Natural killer cell (primary cell): ENCODE measurements around the gene NT5E. TPM values are rescaled to one million over a fixed set of nuclear protein-coding genes. Genes with fewer than 3 reads are reported as not detected.
A peak's percentile ranks its signal among the peaks of the same experiment; 100 is the strongest.

Source experiments
- ATAC-seq, 3 donors: fragments of 150-1000 bp in 2 of 3; fragments of 200-7000 bp in 1 of 3; cut with Tn5 transposase; 1 replicate in 1 of 3; 2 replicates in 2 of 3; pipeline ENCODE4 v1.10.0; 2021; ENCODE audit warnings: mild to moderate bottlenecking in 2 of 3, moderate library complexity in 2 of 3
- DNase-seq, 2 donors: peaks; one replicate each; pipeline versions ENCODE4 v3.0.0 to v3.0.0-alpha.2; 2013 to 2021; ENCODE audit warnings: mixed read lengths in 1 of 2
- H3K27ac ChIP-seq: one replicate; pipeline ENCODE4 v1.5.1; 2013; ENCODE audit warnings: mild to moderate bottlenecking, low read length
- H3K27me3 ChIP-seq: one replicate; pipeline ENCODE4 v1.6.1; 2013; ENCODE audit warnings: low read length; ENCODE audit not compliant: control insufficient read depth, insufficient read depth
- H3K36me3 ChIP-seq: one replicate; pipeline ENCODE4 v1.6.1; 2013; ENCODE audit warnings: low read length; ENCODE audit not compliant: control insufficient read depth, insufficient read depth
- H3K4me1 ChIP-seq: one replicate; pipeline ENCODE4 v1.6.1; 2013; ENCODE audit warnings: low read length; ENCODE audit not compliant: control insufficient read depth, insufficient read depth
- H3K4me3 ChIP-seq: one replicate; pipeline ENCODE4 v1.5.1; 2013; ENCODE audit warnings: low read length
- H3K9me3 ChIP-seq: one replicate; pipeline ENCODE4 v1.6.1; 2013; ENCODE audit warnings: low read length; ENCODE audit not compliant: control insufficient read depth, insufficient read depth
- H3K27ac Mint-ChIP-seq, 2 donors: one replicate each; pipeline ENCODE4 v1.8.0; 2022; ENCODE audit warnings: mild to moderate bottlenecking in 2 of 2, mixed read lengths in 2 of 2, moderate library complexity in 1 of 2
- H3K27me3 Mint-ChIP-seq, 2 donors: one replicate each; pipeline ENCODE4 v1.8.0; 2022; ENCODE audit warnings: low read depth in 2 of 2, mixed read lengths in 2 of 2
- H3K36me3 Mint-ChIP-seq: one replicate; pipeline ENCODE4 v1.8.0; 2022; ENCODE audit warnings: mixed read lengths
- H3K4me1 Mint-ChIP-seq, 2 donors: one replicate each; pipeline ENCODE4 v1.8.0; 2022; ENCODE audit warnings: mixed read lengths in 2 of 2
- H3K4me3 Mint-ChIP-seq: one replicate; pipeline ENCODE4 v1.8.0; 2022; ENCODE audit warnings: mild to moderate bottlenecking, moderate library complexity, mixed read lengths
- H3K9me3 Mint-ChIP-seq, 2 donors: one replicate each; pipeline ENCODE4 v1.8.0; 2022; ENCODE audit warnings: mixed read lengths in 2 of 2
- CTCF ChIP-seq: fragments of 200-600 bp; IDR thresholded peaks from one replicate; pipeline ENCODE4 v1.8.0; 2022; ENCODE audit warnings: antibody characterized with exemption
- WGBS: methylation state at CpG from one replicate; pipeline ENCODE4 v1.1.7; 2013; ENCODE audit warnings: missing lambda C conversion rate; ENCODE audit not compliant: insufficient coverage; 5-methylcytosine and 5-hydroxymethylcytosine counted together
- intact Hi-C: fragments of 100-400 bp; cut with micrococcal nuclease; formaldehyde crosslinking; loops from one replicate; pipeline ENCODE4 v1.14.2; 2022
- total RNA-seq, 4 donors: library from RNA; stranded (reverse); fragments of 120-200 nt in 1 of 4; gene quantifications; one replicate each; pipeline versions ENCODE4 v1.2.3 to v1.2.4, GENCODE V29; 2013 to 2022

The NT5E gene
- total RNA-seq, 3 donors from 2014 or later (not counting 1 experiment from before 2014, with no cell fraction given) = 0.57 to 0.70 TPM; not detected in 1

- H3K27me3 Mint-ChIP-seq = peaks cover 23 to 25% of the 10 kb centered on the region in 2 donors
- ATAC-seq = no peak
- H3K9me3 Mint-ChIP-seq = no peaks in the 10 kb centered on the region
- DNase-seq = no peak
- Histone ChIP-seq H3K4me1 (no peaks in the 10 kb centered on the region), H3K36me3 (no peaks in the 10 kb centered on the region), H3K27ac (no peak overlapping the region), H3K27me3 (no peaks in the 10 kb centered on the region), H3K4me3 (no peak overlapping the region), H3K9me3 (no peaks in the 10 kb centered on the region)
- peaks cover 11 to 14% of the 10 kb centered on the region in 2 donors for H3K4me1 Mint-ChIP-seq
- TF ChIP-seq CTCF = no peak
- intact Hi-C loops = no loop called here
- H3K27ac Mint-ChIP-seq = no peak overlapping the region
- no peaks in the 10 kb centered on the region for H3K36me3 Mint-ChIP-seq
- no peak overlapping the region for H3K4me3 Mint-ChIP-seq
- 79% methylated on average over 2 of the region's 2 CpGs for WGBS
Observed at GRCh38 chr6:85416766-85417165, 33.1 kb upstream of the NT5E start.

- Histone ChIP-seq H3K27ac (no peak overlapping the region), H3K27me3 (no peaks in the 10 kb centered on the region), H3K4me3 (no peak overlapping the region), H3K36me3 (no peaks in the 10 kb centered on the region), H3K9me3 (no peaks in the 10 kb centered on the region), H3K4me1 (no peaks in the 10 kb centered on the region)
- intact Hi-C loops = no loop called here
- Mint-ChIP-seq H3K27me3 (peaks cover 21 to 25% of the 10 kb centered on the region in 2 donors), H3K36me3 (no peaks in the 10 kb centered on the region), H3K27ac (no peak overlapping the region), H3K4me1 (peaks cover 11 to 14% of the 10 kb centered on the region in 2 donors), H3K4me3 (no peak overlapping the region), H3K9me3 (no peaks in the 10 kb centered on the region)
- DNase-seq (no peak), ATAC-seq (no peak)
- no peak for TF ChIP-seq CTCF
Observed at GRCh38 chr6:85417336-85417735, 32.5 kb upstream of the NT5E start.

- Histone ChIP-seq H3K27me3 (no peaks in the 10 kb centered on the region), H3K4me1 (no peaks in the 10 kb centered on the region), H3K4me3 (no peak overlapping the region), H3K36me3 (no peaks in the 10 kb centered on the region), H3K9me3 (no peaks in the 10 kb centered on the region), H3K27ac (no peak overlapping the region)
- no peaks in the 10 kb centered on the region for H3K9me3 Mint-ChIP-seq
- DNase-seq = no peak
- TF ChIP-seq CTCF = no peak
- intact Hi-C loops = no loop called here
- no peaks in the 10 kb centered on the region for H3K36me3 Mint-ChIP-seq
- peaks cover 11 to 14% of the 10 kb centered on the region in 2 donors for H3K4me1 Mint-ChIP-seq
- peaks cover 14 to 20% of the 10 kb centered on the region in 2 donors for H3K27me3 Mint-ChIP-seq
- WGBS = 97% methylated on average over 2 of the region's 2 CpGs
- no peak for ATAC-seq
- no peak overlapping the region for H3K4me3 Mint-ChIP-seq
- no peak overlapping the region for H3K27ac Mint-ChIP-seq
Observed at GRCh38 chr6:85418059-85418458, 31.8 kb upstream of the NT5E start.

GRCh38 chr6:85419046-85419759 is 30.7 kb upstream of the NT5E start:
- peak overlapping the region in 1 of 2 donors; percentile 9 for H3K27ac Mint-ChIP-seq
- WGBS = 15% methylated on average over 2 of the region's 2 CpGs
- peaks cover 13 to 18% of the 10 kb centered on the region in 2 donors for H3K27me3 Mint-ChIP-seq
- H3K4me1 ChIP-seq = no peaks in the 10 kb centered on the region
- ATAC-seq (no peak), DNase-seq (no peak)
- no peak for TF ChIP-seq CTCF
- H3K4me3 ChIP-seq = no peak overlapping the region
- H3K27me3 ChIP-seq = no peaks in the 10 kb centered on the region
- H3K36me3 ChIP-seq = no peaks in the 10 kb centered on the region
- intact Hi-C loops = no loop called here
- no peaks in the 10 kb centered on the region for H3K9me3 Mint-ChIP-seq
- peaks cover 11 to 14% of the 10 kb centered on the region in 2 donors for H3K4me1 Mint-ChIP-seq
- no peaks in the 10 kb centered on the region for H3K9me3 ChIP-seq
- H3K36me3 Mint-ChIP-seq = no peaks in the 10 kb centered on the region
- no peak overlapping the region for H3K27ac ChIP-seq
- H3K4me3 Mint-ChIP-seq = no peak overlapping the region
